Measurements from ENCODE around the gene PLEKHA4.
"Not testable (repeated sequence)": the region's sequence is repeated elsewhere in the genome, so short reads cannot be mapped to it uniquely, and the experiment has no call there.

The PLEKHA4 gene

GRCh38 chr19:48799358-48800300 is 68.8 kb downstream of the PLEKHA4 start:
- no peak for DNase-seq (ENCODE audit: low read depth in 1 of 2, low spot score in 1 of 2)

DNA sequence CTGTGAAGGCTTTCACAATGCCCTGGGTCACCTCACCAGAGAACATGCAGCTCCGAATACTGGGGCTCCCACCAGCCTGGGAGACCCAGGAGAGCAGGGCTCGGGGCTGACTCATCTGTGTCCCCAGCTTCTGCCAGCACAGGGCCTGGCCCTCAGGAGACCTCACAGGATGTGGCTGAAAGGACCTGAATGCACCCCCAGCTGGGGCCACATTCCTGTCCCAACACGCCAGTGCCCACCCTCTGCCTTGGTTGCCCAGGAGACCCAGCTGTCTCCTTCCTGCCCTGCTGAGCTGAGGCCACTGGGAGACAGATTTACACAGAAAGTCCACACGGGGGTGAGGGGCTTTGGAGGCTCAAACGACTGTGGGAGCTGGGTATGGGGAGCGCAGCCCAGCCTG is 69.5 kb downstream of the PLEKHA4 start:
- DNase-seq (ENCODE audit: low read depth in 1 of 2, low spot score in 1 of 2): no peak

DNA sequence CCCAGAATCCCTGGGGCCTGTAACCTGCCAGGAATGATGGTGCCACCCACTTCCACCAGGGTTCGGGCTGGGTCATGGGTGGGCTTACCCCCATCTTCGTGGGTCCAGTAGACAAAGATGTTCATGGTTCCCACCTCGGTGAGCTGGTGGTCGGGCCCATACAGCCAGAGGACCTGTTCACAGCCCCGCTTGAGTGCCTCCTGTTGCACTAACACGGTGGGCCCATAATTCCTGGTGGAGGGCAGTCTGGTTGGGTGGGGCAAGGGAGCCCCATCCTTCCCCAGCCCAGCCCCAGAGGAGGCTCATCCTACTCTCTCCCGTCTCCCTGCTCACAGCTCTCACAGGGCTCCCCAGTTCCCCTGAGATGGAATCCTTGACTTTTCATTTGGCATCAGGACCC is 71.3 kb downstream of the PLEKHA4 start:
- no peak for DNase-seq (ENCODE audit: low read depth in 1 of 2, low spot score in 1 of 2)

DNA sequence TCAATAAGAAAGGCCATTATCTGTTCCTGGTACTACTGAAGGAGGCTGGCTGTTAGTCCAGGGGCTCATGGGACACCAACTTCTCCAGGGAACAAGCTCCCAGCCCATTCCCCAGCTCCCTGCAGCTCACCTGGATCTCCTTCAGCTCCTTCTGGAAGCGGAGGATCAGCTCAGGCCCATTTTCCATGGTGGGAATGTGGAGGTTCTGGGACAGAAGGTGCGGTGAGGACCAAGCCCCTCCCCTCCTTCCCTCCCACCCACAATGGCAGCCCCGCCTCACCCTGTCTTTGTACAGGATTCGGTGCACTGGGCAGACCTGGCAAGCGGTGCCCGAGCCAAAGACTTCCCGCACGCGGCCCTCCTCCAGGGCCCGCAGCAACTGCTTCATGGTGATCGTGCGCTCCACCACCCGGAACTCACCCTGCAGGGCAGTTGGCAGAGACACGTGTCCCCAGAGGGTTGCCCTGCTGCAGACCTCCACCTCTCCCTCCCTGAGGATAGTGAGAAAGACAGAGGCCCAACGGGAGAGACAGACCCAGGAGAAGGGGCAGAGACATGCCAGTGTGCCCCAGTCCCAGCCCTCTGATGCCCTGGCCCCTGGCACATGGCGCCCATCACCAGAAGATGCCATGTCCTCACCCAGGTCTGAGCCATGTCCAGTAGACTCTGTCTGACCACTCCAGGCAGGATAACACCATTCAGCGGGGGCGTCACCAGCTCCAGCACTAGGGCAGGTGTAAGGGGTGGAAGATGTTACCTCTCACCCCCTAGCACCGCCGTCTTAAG is 71.9 kb downstream of the PLEKHA4 start:
- no peak for DNase-seq (ENCODE audit: low read depth in 1 of 2, low spot score in 1 of 2)

- no peak for DNase-seq (ENCODE audit: low read depth in 1 of 2, low spot score in 1 of 2)
These were observed 72.7 kb downstream of the PLEKHA4 start for GRCh38 chr19:48795685-48796070.

DNA sequence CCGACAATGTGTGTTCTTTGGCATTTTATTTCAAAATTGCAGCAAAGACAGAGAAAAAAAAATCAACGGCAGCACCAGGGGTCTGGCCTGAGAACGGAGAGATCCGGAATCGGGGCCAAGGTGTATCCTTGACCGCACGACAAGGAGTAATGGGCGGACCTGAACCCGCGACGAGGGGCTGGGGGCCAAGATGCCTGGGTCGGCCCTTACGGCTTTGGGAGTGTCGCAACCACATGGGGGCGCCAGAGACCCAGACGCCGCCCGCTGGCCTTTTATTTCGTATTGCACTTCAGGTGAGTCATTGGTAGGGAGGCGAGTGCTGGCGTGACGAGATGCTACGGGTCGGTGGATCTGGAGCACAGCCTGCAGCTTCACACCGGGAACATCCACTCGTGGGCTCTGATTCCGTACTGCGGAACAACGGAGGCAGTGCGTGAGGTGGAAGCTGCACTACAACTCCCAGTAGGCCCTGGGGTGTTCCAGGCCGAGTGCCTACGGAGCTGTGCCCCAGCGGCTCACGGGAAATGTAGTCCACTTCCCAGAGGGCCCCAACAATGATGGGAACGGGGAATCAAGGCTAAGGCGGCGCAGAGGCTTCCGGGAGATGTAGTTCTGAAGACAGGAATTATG is 73.2 kb downstream of the PLEKHA4 start:
- DNase-seq (ENCODE audit: low read depth in 1 of 2, low spot score in 1 of 2): peak; percentile 68 to 74

- no peak for DNase-seq (ENCODE audit: low read depth in 1 of 2, low spot score in 1 of 2)
These were observed 74.1 kb downstream of the PLEKHA4 start for GRCh38 chr19:48794291-48794690.

GRCh38 chr19:48793271-48793670 is 75.1 kb downstream of the PLEKHA4 start:
- no peak for DNase-seq (ENCODE audit: low read depth in 1 of 2, low spot score in 1 of 2)

DNA sequence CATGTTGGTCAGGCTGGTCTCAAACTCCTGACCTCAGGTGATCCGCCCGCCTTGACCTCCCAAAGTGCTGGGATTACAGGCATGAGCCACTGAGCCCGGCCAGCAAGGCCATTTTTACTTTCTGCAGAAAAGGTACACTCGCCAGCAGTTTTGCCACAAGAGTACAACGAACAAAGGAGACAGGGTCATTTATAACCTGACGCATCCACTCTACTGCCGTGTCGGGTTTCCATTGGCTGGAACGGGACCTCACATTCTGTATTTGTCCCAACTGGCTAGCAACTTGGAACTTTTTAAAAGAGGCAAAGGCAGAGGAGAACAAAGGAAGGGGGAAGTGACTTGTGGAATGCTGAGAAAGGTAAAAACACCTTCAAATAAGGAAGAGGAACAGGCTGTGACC is 81.1 kb downstream of the PLEKHA4 start:
- not testable (repeated sequence) for DNase-seq (ENCODE audit: low read depth in 1 of 2, low spot score in 1 of 2)
